ENCODE measurements around the gene CCDC150. TPM values are rescaled to one million over a fixed set of nuclear protein-coding genes. Genes with fewer than 3 reads are reported as not detected.

CCDC150 gene
- total and polyA plus RNA-seq, 12 donors, result 0.55 to 12.1 (median 0.74) TPM; not detected in 1

DNA sequence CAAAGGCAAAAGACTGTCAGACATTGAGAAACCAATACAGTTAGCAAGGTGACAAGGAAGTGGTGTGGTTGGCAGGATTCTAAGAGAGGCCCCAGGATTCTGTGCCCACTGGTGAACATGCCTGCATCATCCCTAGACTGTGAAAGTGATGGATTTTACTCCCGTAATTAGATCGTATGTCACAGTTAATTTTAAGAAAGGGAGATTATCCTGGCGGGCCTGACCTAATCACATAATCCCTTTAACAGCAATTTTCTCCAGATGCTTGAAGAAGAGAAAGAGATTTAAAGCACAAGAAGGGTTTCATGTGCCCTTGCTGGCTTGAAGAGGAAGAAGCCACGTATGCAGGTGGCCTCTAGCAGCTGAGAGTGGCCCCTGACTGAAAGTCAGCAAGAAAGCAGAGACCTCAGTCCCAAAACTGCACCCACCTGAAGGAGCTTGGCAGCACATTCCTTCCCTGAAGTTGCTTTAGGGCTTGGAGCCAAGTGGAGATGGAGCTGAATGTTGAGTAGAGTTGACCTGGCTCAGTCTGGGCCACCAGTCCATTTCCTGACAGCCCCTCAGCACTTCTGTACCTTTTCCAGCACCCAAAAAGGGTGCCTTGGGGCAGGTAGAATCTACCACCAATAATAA, 110.9 kb downstream of the CCDC150 start:
- DNase-seq, result no peak
- no peak overlapping the region for H3K27ac ChIP-seq
- peaks cover 0 to 4% (median 0%) of the 10 kb centered on the region in 3 donors for H3K9me3 ChIP-seq (replicated peaks in 1 of 3)
- H3K27me3 ChIP-seq, result no peaks in the 10 kb centered on the region
- WGBS, 4 donors, result 86 to 94% (median 89%) methylated on average over 4 of the region's 4 CpGs
- no peak overlapping the region for H3K4me3 ChIP-seq
- no peaks in the 10 kb centered on the region for H3K36me3 ChIP-seq (replicated peaks in 1 of 2)
- TF ChIP-seq POLR2A (IDR thresholded peaks at IDR 0.05) (no peak), CTCF (IDR thresholded peaks at IDR 0.05) (no peak)
- intact Hi-C loops (cut with DNase I), result no loop called here
- H3K4me1 ChIP-seq (replicated peaks in 1 of 2), result no peaks in the 10 kb centered on the region

DNA sequence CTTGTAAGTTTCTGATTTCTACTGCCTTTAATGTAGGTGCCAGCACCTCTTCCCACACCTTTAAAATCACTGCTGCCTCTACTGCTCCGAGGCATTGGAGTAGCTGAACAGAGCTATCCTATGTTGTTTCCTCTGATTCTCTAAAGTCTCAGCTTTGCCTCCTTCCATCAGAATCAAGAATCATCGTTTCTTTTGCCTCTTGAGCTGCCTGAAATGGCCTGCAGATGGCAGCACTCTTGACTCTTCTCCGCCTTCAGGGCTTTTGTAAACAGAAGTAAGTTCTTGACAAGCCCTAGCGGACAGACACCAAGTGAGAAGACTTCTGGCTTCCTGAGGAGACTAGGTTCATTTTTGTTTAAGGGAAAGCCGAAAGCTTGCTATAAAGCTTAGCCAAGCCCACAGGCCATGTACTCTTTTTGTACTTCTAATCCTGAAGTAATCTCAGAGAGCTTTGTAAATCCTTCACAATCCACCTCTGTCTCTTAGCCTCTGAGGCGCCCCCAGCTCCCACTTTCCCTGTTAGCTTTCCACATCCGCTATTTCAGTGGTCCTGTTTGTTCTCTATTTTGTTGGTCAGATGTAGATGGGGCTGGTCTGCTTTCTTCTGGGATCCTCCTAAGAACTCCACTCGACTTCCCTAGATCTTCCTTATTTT, 111.6 kb downstream of the CCDC150 start:
- TF ChIP-seq CTCF (IDR thresholded peaks at IDR 0.05) (peak; percentile 34 to 65 (median 50)), POLR2A (IDR thresholded peaks at IDR 0.05) (no peak)
- Histone ChIP-seq H3K27me3 (no peaks in the 10 kb centered on the region), H3K4me1 (replicated peaks in 1 of 2) (no peaks in the 10 kb centered on the region), H3K4me3 (no peak overlapping the region), H3K27ac (no peak overlapping the region), H3K9me3 (replicated peaks in 1 of 3) (peaks cover 0 to 4% (median 0%) of the 10 kb centered on the region in 3 donors), H3K36me3 (replicated peaks in 1 of 2) (no peaks in the 10 kb centered on the region)
- WGBS, 4 donors, result 46 to 61% (median 55%) methylated on average over 8 of the region's 8 CpGs
- DNase-seq, result peak; percentile 25 to 81 (median 40)
- intact Hi-C loops (cut with DNase I), result no loop called here

GRCh38 chr2:196758474-196759377, 119.2 kb downstream of the CCDC150 start:
- H3K4me1 ChIP-seq (replicated peaks in 1 of 2), result no peaks in the 10 kb centered on the region
- H3K27me3 ChIP-seq, result no peaks in the 10 kb centered on the region
- no peak for DNase-seq
- intact Hi-C loops (cut with DNase I), result no loop called here
- H3K36me3 ChIP-seq (replicated peaks in 1 of 2), result peaks cover 0 to under 1% of the 10 kb centered on the region in 2 donors
- peaks cover 0 to 4% (median 0%) of the 10 kb centered on the region in 3 donors for H3K9me3 ChIP-seq (replicated peaks in 1 of 3)
- 76 to 84% (median 78%) methylated on average over 3 of the region's 3 CpGs for WGBS, 4 donors
- no peak overlapping the region for H3K4me3 ChIP-seq
- H3K27ac ChIP-seq, result no peak overlapping the region
- no peak for TF ChIP-seq POLR2A (IDR thresholded peaks at IDR 0.05)
- TF ChIP-seq CTCF (IDR thresholded peaks at IDR 0.05), result peak in 2 of 6 experiments; percentile 26 to 38

GRCh38 chr2:196759378-196759706, 119.8 kb downstream of the CCDC150 start:
- Histone ChIP-seq H3K27me3 (no peaks in the 10 kb centered on the region), H3K9me3 (replicated peaks in 1 of 3) (no peaks in the 10 kb centered on the region), H3K36me3 (replicated peaks in 1 of 2) (peaks cover 0 to 7% of the 10 kb centered on the region in 2 donors), H3K4me1 (replicated peaks in 1 of 2) (no peaks in the 10 kb centered on the region), H3K27ac (no peak overlapping the region), H3K4me3 (no peak overlapping the region)
- no peak for DNase-seq
- TF ChIP-seq POLR2A (IDR thresholded peaks at IDR 0.05) (no peak), CTCF (IDR thresholded peaks at IDR 0.05) (no peak)
- 68 to 74% (median 71%) methylated on average over 5 of the region's 5 CpGs for WGBS, 4 donors
- intact Hi-C loops (cut with DNase I), result no loop called here

All from adrenal gland (tissue), 12 donors.